Hepatocyte (in vitro differentiated cells): ENCODE data around the gene SERGEF.

Experiments used
- CTCF ChIP-seq: fragments of 200-600 bp; sonication (generic); IDR thresholded peaks from 2 replicates; pipeline ENCODE4 v1.5.1; 2016; ENCODE audit warnings: antibody characterized with exemption, mild to moderate bottlenecking; ENCODE audit not compliant: poor library complexity
- EZH2 ChIP-seq: fragments of 200-600 bp; sonication (generic); IDR thresholded peaks from 2 replicates; pipeline ENCODE4 v1.6.1; 2016; ENCODE audit warnings: antibody characterized with exemption, mild to moderate bottlenecking, borderline replicate concordance

- TF ChIP-seq EZH2 (no peak), CTCF (no peak)
These were observed 184.5 kb downstream of the SERGEF start for GRCh38 chr11:17828311-17828751.
